ENCODE data around the gene GOLGA6L10. TPM values are rescaled to one million over a fixed set of nuclear protein-coding genes. Genes with fewer than 3 reads are reported as not detected.
"Not testable (repeated sequence)": the region's sequence is repeated elsewhere in the genome, so short reads cannot be mapped to it uniquely, and the experiment has no call there.

GOLGA6L10 gene
- total RNA-seq, 2 donors from 2014 or later = 0.36 to 6.0 TPM

DNA sequence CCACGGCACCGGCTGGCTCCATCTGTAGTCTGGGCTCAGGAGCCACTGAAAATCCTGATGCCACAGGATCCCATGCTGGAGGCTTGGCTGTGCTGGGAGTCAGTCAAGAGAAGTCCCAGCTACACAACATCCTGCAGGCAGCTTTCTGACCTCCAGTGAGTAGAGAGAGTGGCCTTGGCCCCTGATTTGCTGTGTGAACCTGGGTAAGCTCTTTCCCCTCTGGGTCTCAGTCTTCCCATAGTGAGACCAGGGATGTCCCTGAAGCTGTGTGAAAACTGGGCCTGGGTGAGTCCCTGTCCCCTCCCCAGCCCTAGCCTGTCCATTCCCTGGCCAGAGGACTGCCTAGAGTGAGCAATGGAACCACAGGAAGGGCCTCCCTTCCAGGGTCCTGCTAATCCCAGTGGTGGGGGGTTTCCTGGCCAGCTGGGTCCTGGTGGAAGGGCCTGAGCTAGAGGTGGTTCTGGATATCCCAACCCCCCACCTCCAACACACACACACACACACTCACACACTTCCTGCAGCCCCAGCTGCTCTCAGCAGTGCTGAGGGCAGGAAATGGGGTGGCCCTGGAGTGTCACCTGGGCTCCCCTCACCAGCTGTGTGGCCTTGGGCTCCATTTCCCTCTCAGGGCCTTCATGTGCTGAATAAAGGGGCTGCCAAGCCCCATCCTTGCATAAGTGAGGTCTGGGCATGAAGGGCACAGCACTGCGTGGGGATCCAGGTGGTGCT lies 17.5 kb downstream of the GOLGA6L10 start:
- H3K4me1 ChIP-seq (replicated peaks); H3K9me3 ChIP-seq; intact Hi-C loops (cut with DNase I); DNase-seq (ENCODE audit: low spot score); H3K27ac ChIP-seq; H3K27me3 ChIP-seq (replicated peaks; ENCODE audit: insufficient read depth); H3K4me3 ChIP-seq; H3K36me3 ChIP-seq: not testable (repeated sequence)
- no CpG with 5 or more reads among the region's 3 CpGs for WGBS

DNA sequence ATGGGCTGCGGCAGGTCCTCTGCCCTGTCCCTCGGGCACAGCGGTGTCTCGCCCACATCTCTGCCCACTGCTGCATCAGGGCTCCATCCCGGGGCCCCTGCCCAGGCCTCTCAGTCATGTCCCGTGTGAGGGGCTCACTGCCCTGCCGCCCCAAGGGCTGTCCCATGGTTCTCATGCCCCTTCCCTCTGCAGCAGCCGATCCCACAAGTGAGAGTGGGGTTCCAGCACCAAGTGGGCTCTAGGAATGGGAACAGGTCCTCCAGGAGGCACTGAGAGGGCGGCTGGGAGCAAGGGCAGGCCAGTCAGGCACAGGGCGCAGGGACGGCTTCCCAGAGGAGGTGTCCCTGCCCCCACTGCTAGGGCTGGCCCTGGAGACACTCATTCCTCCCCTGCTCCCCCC lies 18.4 kb downstream of the GOLGA6L10 start:
- WGBS = 94% methylated on average over 3 of the region's 11 CpGs
- intact Hi-C loops (cut with DNase I); DNase-seq (ENCODE audit: low spot score); H3K36me3 ChIP-seq; H3K27me3 ChIP-seq (replicated peaks; ENCODE audit: insufficient read depth); H3K4me1 ChIP-seq (replicated peaks); H3K9me3 ChIP-seq; H3K4me3 ChIP-seq; H3K27ac ChIP-seq: not testable (repeated sequence)

DNA sequence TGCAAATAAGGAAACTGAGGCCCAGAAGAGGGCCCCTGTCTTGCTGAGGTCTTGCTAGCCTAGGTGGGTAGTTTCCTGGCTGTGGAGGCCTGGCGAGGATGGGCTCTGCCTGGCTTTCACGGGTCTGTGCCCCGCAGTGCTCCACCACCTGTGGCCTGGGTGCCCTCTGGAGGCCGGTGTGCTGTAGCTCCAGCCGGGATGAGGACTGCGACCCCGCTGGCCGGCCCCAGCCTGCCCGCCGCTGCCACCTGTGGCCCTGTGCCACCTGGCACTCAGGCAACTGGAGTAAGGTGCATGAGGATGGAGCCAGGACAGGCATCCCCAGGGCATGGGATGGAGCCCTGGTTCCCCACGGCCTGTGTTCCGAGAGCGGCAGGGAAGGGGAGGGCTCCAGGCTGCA lies 20.2 kb downstream of the GOLGA6L10 start:
- H3K4me3 ChIP-seq; H3K27ac ChIP-seq; intact Hi-C loops (cut with DNase I); H3K27me3 ChIP-seq (replicated peaks; ENCODE audit: insufficient read depth); H3K4me1 ChIP-seq (replicated peaks); H3K9me3 ChIP-seq; DNase-seq (ENCODE audit: low spot score); H3K36me3 ChIP-seq: not testable (repeated sequence)
- no CpG with 5 or more reads among the region's 13 CpGs for WGBS

DNA sequence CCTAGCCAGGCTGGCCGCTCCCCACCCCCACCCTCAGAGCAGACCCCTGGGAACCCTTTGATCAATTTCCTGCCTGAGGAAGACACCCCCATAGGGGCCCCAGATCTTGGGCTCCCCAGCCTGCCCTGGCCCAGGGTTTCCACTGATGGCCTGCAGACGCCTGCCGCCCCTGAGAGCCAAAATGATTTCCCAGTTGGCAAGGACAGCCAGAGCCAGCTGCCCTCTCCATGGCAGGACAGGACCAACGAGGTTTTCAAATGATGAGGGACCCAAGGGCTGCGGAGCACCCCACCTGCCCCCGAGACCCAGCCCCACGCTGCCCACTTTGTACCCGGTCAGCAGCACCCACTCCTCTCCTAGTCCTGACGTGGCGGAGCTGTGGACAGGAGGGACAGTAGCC lies 21.9 kb downstream of the GOLGA6L10 start:
- H3K4me3 ChIP-seq; H3K36me3 ChIP-seq; H3K4me1 ChIP-seq (replicated peaks); H3K27me3 ChIP-seq (replicated peaks; ENCODE audit: insufficient read depth); H3K9me3 ChIP-seq; intact Hi-C loops (cut with DNase I); H3K27ac ChIP-seq; DNase-seq (ENCODE audit: low spot score): not testable (repeated sequence)
- WGBS = 95% methylated on average over 9 of the region's 10 CpGs

DNA sequence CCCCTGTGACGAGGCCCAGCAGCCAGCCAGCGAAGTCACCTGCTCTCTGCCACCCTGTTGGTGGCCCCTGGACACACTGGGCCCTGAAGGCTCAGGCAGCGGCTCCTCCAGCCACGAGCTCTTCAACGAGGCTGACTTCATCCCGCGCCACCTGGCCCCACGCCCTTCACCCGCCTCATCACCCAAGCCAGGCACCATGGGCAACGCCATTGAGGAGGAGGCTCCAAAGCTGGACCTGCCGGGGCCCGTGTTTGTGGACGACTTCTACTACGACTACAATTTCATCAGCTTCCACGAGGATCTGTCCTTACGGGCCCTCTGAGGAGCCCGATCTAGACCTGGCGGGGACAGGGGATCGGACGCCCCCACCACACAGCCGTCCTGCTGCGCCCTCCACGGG lies 22.4 kb downstream of the GOLGA6L10 start:
- H3K4me3 ChIP-seq; H3K36me3 ChIP-seq; H3K27ac ChIP-seq; H3K4me1 ChIP-seq (replicated peaks); intact Hi-C loops (cut with DNase I); H3K27me3 ChIP-seq (replicated peaks; ENCODE audit: insufficient read depth); H3K9me3 ChIP-seq; DNase-seq (ENCODE audit: low spot score): not testable (repeated sequence)
- WGBS = 100% methylated on average over 1 of the region's 23 CpGs

DNA sequence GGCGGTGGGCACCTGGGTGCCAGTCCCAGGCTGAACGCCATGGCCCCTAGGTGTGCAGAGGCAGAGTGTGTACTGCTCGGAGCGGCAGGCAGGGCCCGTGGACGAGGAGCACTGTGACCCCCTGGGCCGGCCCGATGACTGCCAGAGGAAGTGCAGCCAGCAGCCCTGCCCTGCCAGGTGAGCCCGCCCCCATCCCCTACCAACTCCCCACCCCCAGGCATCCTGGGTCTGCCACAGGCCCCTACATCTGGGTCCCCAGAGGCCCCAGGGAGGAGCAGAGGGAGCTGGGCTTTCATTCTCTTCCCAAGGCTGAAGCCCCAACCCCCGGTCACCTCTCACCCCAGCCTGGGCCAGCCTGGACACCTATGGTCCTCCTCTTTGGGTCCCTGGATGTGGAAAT lies 23.6 kb downstream of the GOLGA6L10 start:
- intact Hi-C loops (cut with DNase I); H3K9me3 ChIP-seq; DNase-seq (ENCODE audit: low spot score); H3K4me1 ChIP-seq (replicated peaks); H3K36me3 ChIP-seq; H3K27me3 ChIP-seq (replicated peaks; ENCODE audit: insufficient read depth); H3K27ac ChIP-seq; H3K4me3 ChIP-seq: not testable (repeated sequence)
- 84% methylated on average over 8 of the region's 10 CpGs for WGBS

DNA sequence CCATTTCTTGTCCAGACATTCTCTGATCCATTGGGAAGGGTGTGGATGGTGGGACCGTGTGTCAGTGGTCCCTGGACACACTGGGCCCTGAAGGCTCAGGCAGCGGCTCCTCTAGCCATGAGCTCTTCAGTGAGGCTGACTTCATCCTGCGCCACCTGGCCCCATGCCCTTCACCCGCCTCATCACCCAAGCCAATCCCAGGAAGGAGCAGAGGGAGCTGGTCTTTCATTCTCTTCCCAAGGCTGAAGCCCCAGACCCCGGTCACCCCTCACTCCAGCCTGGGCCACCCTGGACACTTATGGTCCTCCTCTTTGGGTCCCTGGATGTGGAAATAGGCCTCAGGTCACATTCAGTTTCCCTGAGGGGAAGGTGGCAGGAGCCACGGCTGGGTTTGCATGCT lies 24.4 kb downstream of the GOLGA6L10 start:
- H3K4me1 ChIP-seq (replicated peaks); intact Hi-C loops (cut with DNase I); H3K4me3 ChIP-seq; DNase-seq (ENCODE audit: low spot score); H3K27ac ChIP-seq; H3K36me3 ChIP-seq; H3K27me3 ChIP-seq (replicated peaks; ENCODE audit: insufficient read depth); H3K9me3 ChIP-seq: not testable (repeated sequence)
- WGBS = 89% methylated on average over 5 of the region's 6 CpGs

GRCh38 chr15:82322488-82322887 lies 26.8 kb downstream of the GOLGA6L10 start:
- H3K27me3 ChIP-seq (replicated peaks; ENCODE audit: insufficient read depth); H3K27ac ChIP-seq; intact Hi-C loops (cut with DNase I); DNase-seq (ENCODE audit: low spot score); H3K36me3 ChIP-seq; H3K9me3 ChIP-seq; H3K4me3 ChIP-seq; H3K4me1 ChIP-seq (replicated peaks): not testable (repeated sequence)
- no CpG with 5 or more reads among the region's 10 CpGs for WGBS

GRCh38 chr15:82320861-82321260 lies 28.4 kb downstream of the GOLGA6L10 start:
- DNase-seq (ENCODE audit: low spot score); H3K9me3 ChIP-seq; H3K4me1 ChIP-seq (replicated peaks); H3K4me3 ChIP-seq; H3K27ac ChIP-seq; H3K27me3 ChIP-seq (replicated peaks; ENCODE audit: insufficient read depth); intact Hi-C loops (cut with DNase I); H3K36me3 ChIP-seq: not testable (repeated sequence)
- no CpG with 5 or more reads among the region's 6 CpGs for WGBS

DNA sequence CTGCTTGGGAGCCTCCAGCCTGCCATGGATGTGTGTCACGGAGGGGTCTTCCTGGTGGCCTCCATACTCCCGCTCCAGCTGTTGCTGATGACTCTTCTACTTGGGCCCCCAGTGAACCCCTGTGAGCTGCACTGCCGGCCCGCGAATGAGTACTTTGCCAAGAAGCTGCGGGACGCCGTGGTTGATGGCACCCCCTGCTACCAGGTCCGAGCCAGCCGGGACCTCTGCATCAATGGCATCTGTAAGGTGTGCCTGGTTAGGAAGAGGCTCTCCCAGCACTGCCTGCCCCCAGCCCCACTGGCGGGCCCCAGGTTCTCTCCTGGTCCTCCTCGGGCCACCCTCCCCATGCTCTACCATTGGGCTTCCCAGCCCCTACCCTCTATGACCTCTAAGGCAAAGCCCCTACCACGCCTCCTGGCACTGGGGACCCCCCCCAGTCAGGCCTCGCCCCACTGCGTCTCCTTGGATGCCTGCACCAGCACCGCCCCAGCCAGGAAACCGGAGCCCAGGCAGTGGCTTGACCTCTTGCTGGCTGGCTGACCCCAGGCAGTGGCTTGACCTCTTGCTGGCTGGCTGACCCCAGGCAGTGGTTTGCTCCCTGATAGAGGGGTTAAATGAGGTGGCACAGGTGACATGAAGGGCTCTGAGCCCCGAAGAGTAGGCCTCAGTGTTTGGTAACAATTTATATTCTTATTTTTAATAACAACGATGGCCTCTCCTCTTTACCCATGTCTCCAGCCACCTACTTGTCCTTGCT lies 29.6 kb downstream of the GOLGA6L10 start:
- H3K36me3 ChIP-seq; H3K27me3 ChIP-seq (replicated peaks; ENCODE audit: insufficient read depth); H3K4me3 ChIP-seq; H3K4me1 ChIP-seq (replicated peaks); H3K9me3 ChIP-seq; DNase-seq (ENCODE audit: low spot score); H3K27ac ChIP-seq; intact Hi-C loops (cut with DNase I): not testable (repeated sequence)
- 84% methylated on average over 7 of the region's 19 CpGs for WGBS

DNA sequence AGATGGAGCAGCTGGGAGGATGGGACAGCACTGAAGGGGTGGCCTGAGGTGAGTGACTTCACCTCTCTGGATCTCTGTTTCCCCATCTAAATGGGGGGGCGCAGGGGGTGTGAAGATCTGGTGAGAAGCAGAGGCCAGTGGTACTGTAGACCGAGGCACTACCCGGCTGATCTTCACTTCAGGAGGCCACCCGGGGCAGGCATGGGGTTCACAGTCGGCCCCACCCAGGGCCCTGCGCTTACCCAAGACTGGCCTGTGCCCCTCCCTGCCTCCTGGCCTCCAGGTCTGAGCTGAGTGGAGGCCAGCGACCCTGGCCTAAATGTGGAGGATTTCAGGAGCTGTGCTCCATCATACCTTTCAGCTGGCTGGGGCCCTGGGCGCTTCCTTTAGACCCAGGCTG lies 31.0 kb downstream of the GOLGA6L10 start:
- H3K4me3 ChIP-seq; H3K4me1 ChIP-seq (replicated peaks); intact Hi-C loops (cut with DNase I); DNase-seq (ENCODE audit: low spot score); H3K36me3 ChIP-seq; H3K27me3 ChIP-seq (replicated peaks; ENCODE audit: insufficient read depth); H3K27ac ChIP-seq; H3K9me3 ChIP-seq: not testable (repeated sequence)
- WGBS = 90% methylated on average over 7 of the region's 8 CpGs

GRCh38 chr15:82317516-82317915 lies 31.8 kb downstream of the GOLGA6L10 start:
- H3K27me3 ChIP-seq (replicated peaks; ENCODE audit: insufficient read depth); intact Hi-C loops (cut with DNase I); H3K27ac ChIP-seq; H3K36me3 ChIP-seq; H3K4me3 ChIP-seq; DNase-seq (ENCODE audit: low spot score); H3K9me3 ChIP-seq; H3K4me1 ChIP-seq (replicated peaks): not testable (repeated sequence)
- WGBS = 91% methylated on average over 5 of the region's 7 CpGs
